ENCODE results near the gene RPLP1. TPM values are rescaled to one million over a fixed set of nuclear protein-coding genes. Genes with fewer than 3 reads are reported as not detected.

Gene RPLP1
- total and polyA plus RNA-seq, 9 of the 15 experiments (the other 6 are each of a cell fraction or from before 2014, with no cell fraction given), result 76.3 to 3,053 (median 847) TPM

- TF ChIP-seq ZNF318 (IDR thresholded peaks at IDR 0.05; ENCODE audit: borderline replicate concordance in 1 of 2, low read depth in 1 of 2) (no peak), ZFP1 (CRISPR knock-in tag; IDR thresholded peaks at IDR 0.05) (no peak), ZNF592 (IDR thresholded peaks at IDR 0.05) (no peak), BHLHE40 (IDR thresholded peaks at IDR 0.05; ENCODE audit: low read length) (no peak), SMARCA5 (IDR thresholded peaks at IDR 0.05) (no peak), BRCA1 (IDR thresholded peaks at IDR 0.05) (no peak), BRCA1 (CRISPR knock-in tag; IDR thresholded peaks at IDR 0.05) (no peak), GATAD2B (IDR thresholded peaks at IDR 0.05; ENCODE audit: borderline replicate concordance) (no peak), SMAD3 (CRISPR knock-in tag; conservative IDR thresholded peaks at IDR 0.05) (no peak), ELK1 (CRISPR knock-in tag; IDR thresholded peaks at IDR 0.05) (no peak), ZNF717 (CRISPR knock-in tag; IDR thresholded peaks at IDR 0.05) (no peak), NCOA1 (IDR thresholded peaks at IDR 0.05; ENCODE audit: low read depth) (no peak), GTF2F1 (IDR thresholded peaks at IDR 0.05; ENCODE audit: low read depth, low read length) (no peak), RB1 (IDR thresholded peaks at IDR 0.05; ENCODE audit: low read depth) (no peak), U2AF1 (optimal IDR thresholded peaks at IDR 0.05; ENCODE audit: low read depth, low read length) (no peak), NR1H2 (CRISPR knock-in tag; IDR thresholded peaks at IDR 0.05) (no peak), C11orf30 (IDR thresholded peaks at IDR 0.05; ENCODE audit: low read depth) (no peak), ZBTB1 (CRISPR knock-in tag; IDR thresholded peaks at IDR 0.05; ENCODE audit: borderline replicate concordance, low read depth) (no peak)
Measured at GRCh38 chr15:69444686-69445085, 7.9 kb upstream of the RPLP1 start (continued).

All from K562 (cell line).